GM12878 (cell line): Measurements from ENCODE around the gene TCF23.

Experiments
- CBX5 ChIP-seq: sonication (generic); IDR thresholded peaks from 2 replicates; pipeline ENCODE4 v1.6.1; 2016; ENCODE audit warnings: low read depth, moderate library complexity, mild to moderate bottlenecking, inconsistent platforms
- CTCF ChIP-seq, 3 experiments: IDR thresholded peaks in 2 of 3; conservative IDR thresholded peaks in 1 of 3; 2 replicates each; pipeline ENCODE4 v1.5.1; 2011; ENCODE audit warnings: low read depth in 3 of 3, low read length in 3 of 3, mild to moderate bottlenecking in 3 of 3, control low read depth in 2 of 3, moderate library complexity in 2 of 3, inconsistent platforms in 1 of 3, mixed read lengths in 1 of 3; ENCODE audit not compliant: control insufficient read depth in 2 of 3, insufficient read depth in 1 of 3; ENCODE audit errors: extremely low read depth in 1 of 3
- ESRRA ChIP-seq: IDR thresholded peaks from 2 replicates; pipeline ENCODE4 v1.6.1; 2012; ENCODE audit warnings: mild to moderate bottlenecking, low read length, improper control_type of control experiment
- ETV6 ChIP-seq, 2 experiments: fragments of 450-650 bp in 1 of 2; IDR thresholded peaks in 1 of 2; conservative IDR thresholded peaks in 1 of 2; 2 replicates each; pipeline ENCODE4 v1.6.1; 2014; ENCODE audit warnings: antibody characterized with exemption in 1 of 2, borderline replicate concordance in 1 of 2, low read depth in 1 of 2, mild to moderate bottlenecking in 1 of 2, moderate library complexity in 1 of 2
- EZH2 ChIP-seq: IDR thresholded peaks from 2 replicates; pipeline ENCODE4 v1.6.1; 2012; ENCODE audit warnings: low read depth, mild to moderate bottlenecking, control low read depth, inconsistent platforms, low read length, borderline replicate concordance; ENCODE audit not compliant: control insufficient read depth
- NFIC ChIP-seq: IDR thresholded peaks from 2 replicates; pipeline ENCODE4 v1.6.1; 2012; ENCODE audit warnings: low read depth, mild to moderate bottlenecking, inconsistent platforms, low read length, moderate library complexity
- PAX8 ChIP-seq: fragments of 450-650 bp; IDR thresholded peaks from 2 replicates; pipeline ENCODE4 v1.6.1; 2017; ENCODE audit warnings: mild to moderate bottlenecking, moderate library complexity
- RAD21 ChIP-seq: IDR thresholded peaks from 2 replicates; pipeline ENCODE4 v1.6.1; 2011; ENCODE audit warnings: mild to moderate bottlenecking, low read depth, low read length, moderate library complexity; ENCODE audit not compliant: insufficient read depth
- SMC3 ChIP-seq: IDR thresholded peaks from 2 replicates; pipeline ENCODE4 v1.6.1; 2011; ENCODE audit warnings: low read length, improper control_type of control experiment, borderline replicate concordance
- USF1 ChIP-seq: IDR thresholded peaks from 2 replicates; pipeline ENCODE4 v1.6.1; 2011; ENCODE audit warnings: borderline replicate concordance, low read depth, mild to moderate bottlenecking, moderate library complexity, mixed read lengths, low read length; ENCODE audit not compliant: insufficient read depth; ENCODE audit errors: extremely low read length

- no peak for TF ChIP-seq USF1
- TF ChIP-seq SMC3, result no peak
- TF ChIP-seq CTCF (IDR thresholded peaks at IDR 0.05 in 2 of 3, conservative IDR thresholded peaks at IDR 0.05 in 1 of 3; ENCODE audit: control insufficient read depth in 2 of 3, extremely low read depth in 1 of 3, insufficient read depth in 1 of 3, low read depth in 3 of 3, low read length in 3 of 3), result no peak
- no peak for TF ChIP-seq ESRRA
- no peak for TF ChIP-seq RAD21
- no peak for TF ChIP-seq CBX5
- no peak for TF ChIP-seq PAX8
- TF ChIP-seq NFIC, result no peak
- TF ChIP-seq ETV6 (conservative IDR thresholded peaks at IDR 0.05 in 1 of 2, IDR thresholded peaks at IDR 0.05 in 1 of 2; ENCODE audit: borderline replicate concordance in 1 of 2, low read depth in 1 of 2), result no peak
- TF ChIP-seq EZH2, result no peak
These were observed 4.1 kb downstream of the TCF23 start for GRCh38 chr2:27152796-27153464.
